ENCODE data around the gene KLHL29.

DNA sequence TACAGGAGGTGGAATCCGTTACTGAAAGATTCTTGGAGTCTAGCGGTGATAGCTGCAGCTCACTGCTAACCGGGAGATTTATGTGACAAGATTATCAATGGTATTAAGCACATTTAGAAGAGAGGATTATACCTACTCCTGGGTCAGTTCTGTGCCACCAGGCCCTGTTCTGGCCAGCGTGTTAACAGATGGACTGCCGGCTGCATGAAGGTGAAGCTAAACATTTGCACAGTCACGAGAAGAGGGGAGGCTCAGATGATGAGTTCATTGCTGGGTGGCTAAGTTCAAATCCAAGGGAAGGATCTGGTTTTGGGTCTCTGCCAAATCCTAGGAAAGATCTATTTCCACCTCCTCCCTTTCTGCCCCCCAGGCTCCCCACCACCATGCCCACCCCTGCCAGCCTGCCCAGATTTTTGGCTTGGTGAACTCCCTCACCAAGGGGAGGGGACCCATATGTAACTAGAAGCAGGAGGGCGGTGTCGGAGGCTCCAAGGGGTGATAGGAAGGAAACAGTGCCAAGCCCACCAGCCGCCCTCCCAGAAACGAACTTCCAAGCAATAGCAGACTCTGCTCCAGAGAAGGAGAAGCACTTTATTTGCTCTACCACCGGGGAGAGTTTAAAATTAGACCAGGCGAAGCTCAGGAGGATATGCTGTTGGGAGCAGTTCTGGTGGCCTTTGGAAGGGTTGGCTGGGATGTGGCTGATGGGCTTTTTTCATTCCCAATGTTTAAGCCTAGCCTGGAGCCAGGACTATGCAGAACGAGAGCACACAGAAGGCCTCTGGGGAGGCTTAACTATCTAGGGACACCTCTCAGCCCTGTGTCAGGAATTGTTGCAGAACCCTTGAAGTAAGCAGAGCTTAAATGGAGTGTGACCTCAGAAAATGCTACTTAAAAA is 200.5 kb downstream of the KLHL29 start:
- TF ChIP-seq, protein P1, sequence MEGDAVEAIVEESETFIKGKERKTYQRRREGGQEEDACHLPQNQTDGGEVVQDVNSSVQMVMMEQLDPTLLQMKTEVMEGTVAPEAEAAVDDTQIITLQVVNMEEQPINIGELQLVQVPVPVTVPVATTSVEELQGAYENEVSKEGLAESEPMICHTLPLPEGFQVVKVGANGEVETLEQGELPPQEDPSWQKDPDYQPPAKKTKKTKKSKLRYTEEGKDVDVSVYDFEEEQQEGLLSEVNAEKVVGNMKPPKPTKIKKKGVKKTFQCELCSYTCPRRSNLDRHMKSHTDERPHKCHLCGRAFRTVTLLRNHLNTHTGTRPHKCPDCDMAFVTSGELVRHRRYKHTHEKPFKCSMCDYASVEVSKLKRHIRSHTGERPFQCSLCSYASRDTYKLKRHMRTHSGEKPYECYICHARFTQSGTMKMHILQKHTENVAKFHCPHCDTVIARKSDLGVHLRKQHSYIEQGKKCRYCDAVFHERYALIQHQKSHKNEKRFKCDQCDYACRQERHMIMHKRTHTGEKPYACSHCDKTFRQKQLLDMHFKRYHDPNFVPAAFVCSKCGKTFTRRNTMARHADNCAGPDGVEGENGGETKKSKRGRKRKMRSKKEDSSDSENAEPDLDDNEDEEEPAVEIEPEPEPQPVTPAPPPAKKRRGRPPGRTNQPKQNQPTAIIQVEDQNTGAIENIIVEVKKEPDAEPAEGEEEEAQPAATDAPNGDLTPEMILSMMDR (conservative IDR thresholded peaks at IDR 0.05; ENCODE audit: low read depth in 2 of 2), result no peak
- TF ChIP-seq EZH2 (IDR thresholded peaks at IDR 0.05; ENCODE audit: low read depth, unreplicated experiment) (no peak), POLR2AphosphoS5 (IDR thresholded peaks at IDR 0.05; ENCODE audit: low read depth) (no peak), EZH2phosphoT487 (IDR thresholded peaks at IDR 0.05; ENCODE audit: unreplicated experiment) (no peak), CREB1 (CRISPR knock-in tag; IDR thresholded peaks at IDR 0.05; ENCODE audit: low read depth) (no peak), ZNF331 (CRISPR knock-in tag; IDR thresholded peaks at IDR 0.05; ENCODE audit: low read depth) (no peak), JUNB (IDR thresholded peaks at IDR 0.05; ENCODE audit: unreplicated experiment) (no peak), ZNF114 (CRISPR knock-in tag; IDR thresholded peaks at IDR 0.05) (no peak)
- TF ChIP-seq, protein P2, sequence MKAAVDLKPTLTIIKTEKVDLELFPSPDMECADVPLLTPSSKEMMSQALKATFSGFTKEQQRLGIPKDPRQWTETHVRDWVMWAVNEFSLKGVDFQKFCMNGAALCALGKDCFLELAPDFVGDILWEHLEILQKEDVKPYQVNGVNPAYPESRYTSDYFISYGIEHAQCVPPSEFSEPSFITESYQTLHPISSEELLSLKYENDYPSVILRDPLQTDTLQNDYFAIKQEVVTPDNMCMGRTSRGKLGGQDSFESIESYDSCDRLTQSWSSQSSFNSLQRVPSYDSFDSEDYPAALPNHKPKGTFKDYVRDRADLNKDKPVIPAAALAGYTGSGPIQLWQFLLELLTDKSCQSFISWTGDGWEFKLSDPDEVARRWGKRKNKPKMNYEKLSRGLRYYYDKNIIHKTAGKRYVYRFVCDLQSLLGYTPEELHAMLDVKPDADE (IDR thresholded peaks at IDR 0.05), result no peak
- TF ChIP-seq, protein P3, sequence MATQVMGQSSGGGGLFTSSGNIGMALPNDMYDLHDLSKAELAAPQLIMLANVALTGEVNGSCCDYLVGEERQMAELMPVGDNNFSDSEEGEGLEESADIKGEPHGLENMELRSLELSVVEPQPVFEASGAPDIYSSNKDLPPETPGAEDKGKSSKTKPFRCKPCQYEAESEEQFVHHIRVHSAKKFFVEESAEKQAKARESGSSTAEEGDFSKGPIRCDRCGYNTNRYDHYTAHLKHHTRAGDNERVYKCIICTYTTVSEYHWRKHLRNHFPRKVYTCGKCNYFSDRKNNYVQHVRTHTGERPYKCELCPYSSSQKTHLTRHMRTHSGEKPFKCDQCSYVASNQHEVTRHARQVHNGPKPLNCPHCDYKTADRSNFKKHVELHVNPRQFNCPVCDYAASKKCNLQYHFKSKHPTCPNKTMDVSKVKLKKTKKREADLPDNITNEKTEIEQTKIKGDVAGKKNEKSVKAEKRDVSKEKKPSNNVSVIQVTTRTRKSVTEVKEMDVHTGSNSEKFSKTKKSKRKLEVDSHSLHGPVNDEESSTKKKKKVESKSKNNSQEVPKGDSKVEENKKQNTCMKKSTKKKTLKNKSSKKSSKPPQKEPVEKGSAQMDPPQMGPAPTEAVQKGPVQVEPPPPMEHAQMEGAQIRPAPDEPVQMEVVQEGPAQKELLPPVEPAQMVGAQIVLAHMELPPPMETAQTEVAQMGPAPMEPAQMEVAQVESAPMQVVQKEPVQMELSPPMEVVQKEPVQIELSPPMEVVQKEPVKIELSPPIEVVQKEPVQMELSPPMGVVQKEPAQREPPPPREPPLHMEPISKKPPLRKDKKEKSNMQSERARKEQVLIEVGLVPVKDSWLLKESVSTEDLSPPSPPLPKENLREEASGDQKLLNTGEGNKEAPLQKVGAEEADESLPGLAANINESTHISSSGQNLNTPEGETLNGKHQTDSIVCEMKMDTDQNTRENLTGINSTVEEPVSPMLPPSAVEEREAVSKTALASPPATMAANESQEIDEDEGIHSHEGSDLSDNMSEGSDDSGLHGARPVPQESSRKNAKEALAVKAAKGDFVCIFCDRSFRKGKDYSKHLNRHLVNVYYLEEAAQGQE (IDR thresholded peaks at IDR 0.05; ENCODE audit: unreplicated experiment), result no peak
- TF ChIP-seq, protein P4, sequence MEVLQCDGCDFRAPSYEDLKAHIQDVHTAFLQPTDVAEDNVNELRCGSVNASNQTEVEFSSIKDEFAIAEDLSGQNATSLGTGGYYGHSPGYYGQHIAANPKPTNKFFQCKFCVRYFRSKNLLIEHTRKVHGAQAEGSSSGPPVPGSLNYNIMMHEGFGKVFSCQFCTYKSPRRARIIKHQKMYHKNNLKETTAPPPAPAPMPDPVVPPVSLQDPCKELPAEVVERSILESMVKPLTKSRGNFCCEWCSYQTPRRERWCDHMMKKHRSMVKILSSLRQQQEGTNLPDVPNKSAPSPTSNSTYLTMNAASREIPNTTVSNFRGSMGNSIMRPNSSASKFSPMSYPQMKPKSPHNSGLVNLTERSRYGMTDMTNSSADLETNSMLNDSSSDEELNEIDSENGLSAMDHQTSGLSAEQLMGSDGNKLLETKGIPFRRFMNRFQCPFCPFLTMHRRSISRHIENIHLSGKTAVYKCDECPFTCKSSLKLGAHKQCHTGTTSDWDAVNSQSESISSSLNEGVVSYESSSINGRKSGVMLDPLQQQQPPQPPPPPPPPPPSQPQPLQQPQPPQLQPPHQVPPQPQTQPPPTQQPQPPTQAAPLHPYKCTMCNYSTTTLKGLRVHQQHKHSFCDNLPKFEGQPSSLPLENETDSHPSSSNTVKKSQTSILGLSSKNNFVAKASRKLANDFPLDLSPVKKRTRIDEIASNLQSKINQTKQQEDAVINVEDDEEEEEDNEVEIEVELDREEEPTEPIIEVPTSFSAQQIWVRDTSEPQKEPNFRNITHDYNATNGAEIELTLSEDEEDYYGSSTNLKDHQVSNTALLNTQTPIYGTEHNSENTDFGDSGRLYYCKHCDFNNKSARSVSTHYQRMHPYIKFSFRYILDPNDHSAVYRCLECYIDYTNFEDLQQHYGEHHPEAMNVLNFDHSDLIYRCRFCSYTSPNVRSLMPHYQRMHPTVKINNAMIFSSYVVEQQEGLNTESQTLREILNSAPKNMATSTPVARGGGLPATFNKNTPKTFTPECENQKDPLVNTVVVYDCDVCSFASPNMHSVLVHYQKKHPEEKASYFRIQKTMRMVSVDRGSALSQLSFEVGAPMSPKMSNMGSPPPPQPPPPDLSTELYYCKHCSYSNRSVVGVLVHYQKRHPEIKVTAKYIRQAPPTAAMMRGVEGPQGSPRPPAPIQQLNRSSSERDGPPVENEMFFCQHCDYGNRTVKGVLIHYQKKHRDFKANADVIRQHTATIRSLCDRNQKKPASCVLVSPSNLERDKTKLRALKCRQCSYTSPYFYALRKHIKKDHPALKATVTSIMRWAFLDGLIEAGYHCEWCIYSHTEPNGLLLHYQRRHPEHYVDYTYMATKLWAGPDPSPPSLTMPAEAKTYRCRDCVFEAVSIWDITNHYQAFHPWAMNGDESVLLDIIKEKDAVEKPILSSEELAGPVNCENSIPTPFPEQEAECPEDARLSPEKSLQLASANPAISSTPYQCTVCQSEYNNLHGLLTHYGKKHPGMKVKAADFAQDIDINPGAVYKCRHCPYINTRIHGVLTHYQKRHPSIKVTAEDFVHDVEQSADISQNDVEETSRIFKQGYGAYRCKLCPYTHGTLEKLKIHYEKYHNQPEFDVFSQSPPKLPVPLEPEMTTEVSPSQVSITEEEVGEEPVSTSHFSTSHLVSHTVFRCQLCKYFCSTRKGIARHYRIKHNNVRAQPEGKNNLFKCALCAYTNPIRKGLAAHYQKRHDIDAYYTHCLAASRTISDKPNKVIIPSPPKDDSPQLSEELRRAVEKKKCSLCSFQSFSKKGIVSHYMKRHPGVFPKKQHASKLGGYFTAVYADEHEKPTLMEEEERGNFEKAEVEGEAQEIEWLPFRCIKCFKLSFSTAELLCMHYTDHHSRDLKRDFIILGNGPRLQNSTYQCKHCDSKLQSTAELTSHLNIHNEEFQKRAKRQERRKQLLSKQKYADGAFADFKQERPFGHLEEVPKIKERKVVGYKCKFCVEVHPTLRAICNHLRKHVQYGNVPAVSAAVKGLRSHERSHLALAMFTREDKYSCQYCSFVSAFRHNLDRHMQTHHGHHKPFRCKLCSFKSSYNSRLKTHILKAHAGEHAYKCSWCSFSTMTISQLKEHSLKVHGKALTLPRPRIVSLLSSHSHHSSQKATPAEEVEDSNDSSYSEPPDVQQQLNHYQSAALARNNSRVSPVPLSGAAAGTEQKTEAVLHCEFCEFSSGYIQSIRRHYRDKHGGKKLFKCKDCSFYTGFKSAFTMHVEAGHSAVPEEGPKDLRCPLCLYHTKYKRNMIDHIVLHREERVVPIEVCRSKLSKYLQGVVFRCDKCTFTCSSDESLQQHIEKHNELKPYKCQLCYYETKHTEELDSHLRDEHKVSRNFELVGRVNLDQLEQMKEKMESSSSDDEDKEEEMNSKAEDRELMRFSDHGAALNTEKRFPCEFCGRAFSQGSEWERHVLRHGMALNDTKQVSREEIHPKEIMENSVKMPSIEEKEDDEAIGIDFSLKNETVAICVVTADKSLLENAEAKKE (CRISPR knock-in tag; IDR thresholded peaks at IDR 0.05), result no peak
